Activated CD4-positive, alpha-beta T cell treated with anti-CD3 and anti-CD28 coated beads, Interleukin-2, amount 10 ng/mL, durations not matched to agents 24 days and 14 days (primary cell): ENCODE results near the gene PTPRN2. TPM values are rescaled to one million over a fixed set of nuclear protein-coding genes. Genes with fewer than 3 reads are reported as not detected.
"Not testable (repeated sequence)": the region's sequence is repeated elsewhere in the genome, so short reads cannot be mapped to it uniquely, and the experiment has no call there.

Experiments
- DNase-seq: peaks from one replicate; pipeline ENCODE4 v3.0.0; 2022
- H3K27ac Mint-ChIP-seq: one replicate; pipeline ENCODE4 v1.8.0; 2022; ENCODE audit warnings: mild to moderate bottlenecking, mixed read lengths
- H3K27me3 Mint-ChIP-seq: one replicate; pipeline ENCODE4 v1.8.0; 2022; ENCODE audit warnings: mixed read lengths
- H3K36me3 Mint-ChIP-seq: one replicate; pipeline ENCODE4 v1.8.0; 2022; ENCODE audit warnings: low read depth, mild to moderate bottlenecking, mixed read lengths
- H3K4me1 Mint-ChIP-seq: one replicate; pipeline ENCODE4 v1.8.0; 2021; ENCODE audit warnings: mixed read lengths
- H3K4me3 Mint-ChIP-seq: one replicate; pipeline ENCODE4 v1.8.0; 2022; ENCODE audit warnings: mild to moderate bottlenecking, moderate library complexity, mixed read lengths
- H3K9me3 Mint-ChIP-seq: one replicate; pipeline ENCODE4 v1.8.0; 2021; ENCODE audit warnings: mixed read lengths
- intact Hi-C: fragments of 100-400 bp; cut with micrococcal nuclease; formaldehyde crosslinking; loops from one replicate; pipeline ENCODE4 v1.15.1; 2023
- total RNA-seq: library from RNA; stranded (reverse); gene quantifications from 2 replicates; pipeline ENCODE4 v1.2.3, GENCODE V29; 2022

PTPRN2 gene
- total RNA-seq, 1 donor from 2014 or later: 0.33 TPM

GRCh38 chr7:157568106-157568769, 1019.4 kb downstream of the PTPRN2 start:
- intact Hi-C loops: loop anchor here (1.0 kb wide), 1 partner anchor 31 kb away; no protein-coding TSS in a partner anchor
- peaks cover 30% of the 10 kb centered on the region for H3K4me1 Mint-ChIP-seq
- peaks cover 4% of the 10 kb centered on the region for H3K9me3 Mint-ChIP-seq
- H3K27ac Mint-ChIP-seq: no peak overlapping the region
- H3K4me3 Mint-ChIP-seq: peak overlapping the region; percentile 88
- peaks cover 4% of the 10 kb centered on the region for H3K27me3 Mint-ChIP-seq
- no peak for DNase-seq
- no peaks in the 10 kb centered on the region for H3K36me3 Mint-ChIP-seq

GRCh38 chr7:157567666-157568065, 1020.0 kb downstream of the PTPRN2 start:
- H3K9me3 Mint-ChIP-seq: peaks cover 4% of the 10 kb centered on the region
- no peak for DNase-seq
- intact Hi-C loops: loop anchor here (1.0 kb wide), 1 partner anchor 30 kb away; no protein-coding TSS in a partner anchor
- no peak overlapping the region for H3K27ac Mint-ChIP-seq
- H3K36me3 Mint-ChIP-seq: no peaks in the 10 kb centered on the region
- H3K27me3 Mint-ChIP-seq: peaks cover 4% of the 10 kb centered on the region
- H3K4me3 Mint-ChIP-seq: peak overlapping the region; percentile 88
- peaks cover 28% of the 10 kb centered on the region for H3K4me1 Mint-ChIP-seq

GRCh38 chr7:157566631-157567006, 1021.0 kb downstream of the PTPRN2 start:
- Mint-ChIP-seq H3K4me1 (peaks cover 28% of the 10 kb centered on the region), H3K9me3 (peaks cover 4% of the 10 kb centered on the region), H3K27ac (no peak overlapping the region), H3K4me3 (no peak overlapping the region), H3K36me3 (no peaks in the 10 kb centered on the region), H3K27me3 (peaks cover 2% of the 10 kb centered on the region)
- intact Hi-C loops: no loop called here
- DNase-seq: no peak

- Mint-ChIP-seq H3K4me3 (no peak overlapping the region), H3K4me1 (peaks cover 28% of the 10 kb centered on the region), H3K9me3 (peaks cover 4% of the 10 kb centered on the region), H3K27ac (no peak overlapping the region), H3K36me3 (no peaks in the 10 kb centered on the region), H3K27me3 (peaks cover 2% of the 10 kb centered on the region)
- intact Hi-C loops: no loop called here
- no peak for DNase-seq
These were observed 1021.5 kb downstream of the PTPRN2 start for GRCh38 chr7:157565981-157566630.

GRCh38 chr7:157565201-157565626, 1022.4 kb downstream of the PTPRN2 start:
- Mint-ChIP-seq H3K4me1 (peaks cover 25% of the 10 kb centered on the region), H3K9me3 (peaks cover 4% of the 10 kb centered on the region), H3K36me3 (no peaks in the 10 kb centered on the region), H3K4me3 (no peak overlapping the region), H3K27me3 (peaks cover 2% of the 10 kb centered on the region), H3K27ac (no peak overlapping the region)
- DNase-seq: no peak
- intact Hi-C loops: no loop called here

- Mint-ChIP-seq H3K27ac (no peak overlapping the region), H3K36me3 (no peaks in the 10 kb centered on the region), H3K4me3 (no peak overlapping the region), H3K9me3 (peaks cover 4% of the 10 kb centered on the region), H3K4me1 (peaks cover 21% of the 10 kb centered on the region), H3K27me3 (peaks cover 2% of the 10 kb centered on the region)
- no peak for DNase-seq
- intact Hi-C loops: no loop called here
These were observed 1023.0 kb downstream of the PTPRN2 start for GRCh38 chr7:157564517-157565177.

- H3K36me3 Mint-ChIP-seq, H3K27me3 Mint-ChIP-seq, H3K4me3 Mint-ChIP-seq, H3K27ac Mint-ChIP-seq, DNase-seq, intact Hi-C loops, H3K9me3 Mint-ChIP-seq: not testable (repeated sequence)
- H3K4me1 Mint-ChIP-seq: peaks cover 10% of the 10 kb centered on the region
These were observed 1024.0 kb downstream of the PTPRN2 start for GRCh38 chr7:157563467-157564135.

- H3K27ac Mint-ChIP-seq, H3K4me1 Mint-ChIP-seq, DNase-seq, H3K36me3 Mint-ChIP-seq, H3K27me3 Mint-ChIP-seq, H3K9me3 Mint-ChIP-seq, H3K4me3 Mint-ChIP-seq, intact Hi-C loops: not testable (repeated sequence)
These were observed 1024.9 kb downstream of the PTPRN2 start for GRCh38 chr7:157562522-157563398.

GRCh38 chr7:157561816-157562410, 1025.7 kb downstream of the PTPRN2 start:
- Mint-ChIP-seq H3K27me3 (no peaks in the 10 kb centered on the region), H3K9me3 (peaks cover 4% of the 10 kb centered on the region)
- no peak for DNase-seq

GRCh38 chr7:157561523-157561785, 1026.2 kb downstream of the PTPRN2 start:
- Mint-ChIP-seq H3K4me3 (no peak overlapping the region), H3K27me3 (no peaks in the 10 kb centered on the region), H3K36me3 (no peaks in the 10 kb centered on the region), H3K27ac (no peak overlapping the region), H3K4me1 (no peaks in the 10 kb centered on the region), H3K9me3 (peaks cover 4% of the 10 kb centered on the region)
- no peak for DNase-seq
- intact Hi-C loops: no loop called here

More at GRCh38 chr7:157561816-157562410, 1025.7 kb downstream of the PTPRN2 start:
- Mint-ChIP-seq H3K4me1 (no peaks in the 10 kb centered on the region), H3K4me3 (no peak overlapping the region), H3K27ac (no peak overlapping the region), H3K36me3 (no peaks in the 10 kb centered on the region)
- intact Hi-C loops: no loop called here

- peaks cover 4% of the 10 kb centered on the region for H3K9me3 Mint-ChIP-seq
- no peaks in the 10 kb centered on the region for H3K4me1 Mint-ChIP-seq
- H3K27ac Mint-ChIP-seq: no peak overlapping the region
- H3K4me3 Mint-ChIP-seq: no peak overlapping the region
- intact Hi-C loops: no loop called here
- H3K27me3 Mint-ChIP-seq: no peaks in the 10 kb centered on the region
- no peak for DNase-seq
- H3K36me3 Mint-ChIP-seq: no peaks in the 10 kb centered on the region
These were observed 1026.7 kb downstream of the PTPRN2 start for GRCh38 chr7:157560710-157561522.

GRCh38 chr7:157560258-157560654, 1027.4 kb downstream of the PTPRN2 start:
- DNase-seq: no peak
- intact Hi-C loops: no loop called here
- Mint-ChIP-seq H3K4me1 (no peaks in the 10 kb centered on the region), H3K36me3 (no peaks in the 10 kb centered on the region), H3K4me3 (no peak overlapping the region), H3K27me3 (no peaks in the 10 kb centered on the region), H3K9me3 (peaks cover 4% of the 10 kb centered on the region), H3K27ac (no peak overlapping the region)
